GM20000 (cell line): ENCODE measurements around the gene NR2F1-AS1.

ENCODE experiments used
- DNase-seq: peaks from one replicate; pipeline ENCODE4 v3.0.0; 2012; ENCODE audit warnings: low spot score
- CTCF ChIP-seq: IDR thresholded peaks from 2 replicates; pipeline ENCODE4 v1.5.1; 2012; ENCODE audit warnings: mild to moderate bottlenecking, control low read depth; ENCODE audit errors: extremely low read depth, missing control alignments

The NR2F1-AS1 gene

GRCh38 chr5:93592883-93593282, 11.9 kb upstream of the NR2F1-AS1 start:
- TF ChIP-seq CTCF = no peak
- DNase-seq = no peak

- no peak for DNase-seq
- no peak for TF ChIP-seq CTCF
Measured at GRCh38 chr5:93591323-93591945, 10.4 kb upstream of the NR2F1-AS1 start.

- TF ChIP-seq CTCF = no peak
- DNase-seq = no peak
Measured at GRCh38 chr5:93590493-93590892, 9.5 kb upstream of the NR2F1-AS1 start.

- TF ChIP-seq CTCF = no peak
- no peak for DNase-seq
Measured at GRCh38 chr5:93589829-93590215, 8.8 kb upstream of the NR2F1-AS1 start.

GRCh38 chr5:93589152-93589828, 8.3 kb upstream of the NR2F1-AS1 start:
- TF ChIP-seq CTCF = no peak
- no peak for DNase-seq

GRCh38 chr5:93588352-93589151, 7.5 kb upstream of the NR2F1-AS1 start:
- no peak for TF ChIP-seq CTCF
- no peak for DNase-seq
